D721Med (cell line): ENCODE measurements around the gene TMEM132C.

Source experiments
- DNase-seq: peaks from one replicate; pipeline ENCODE4 v3.0.0; 2011; ENCODE audit warnings: low spot score; ENCODE audit not compliant: insufficient read length
- FAIRE-seq: peaks from 2 replicates; lab custom pipeline; 2011; peaks lifted over from hg19 to GRCh38; lab: Jason Lieb, UNC
- TF ChIP-seq, protein P1 (sequence below): IDR thresholded peaks from 2 replicates; pipeline ENCODE4 v1.5.1; 2012; ENCODE audit warnings: mild to moderate bottlenecking, control low read depth; ENCODE audit not compliant: insufficient read depth; ENCODE audit errors: missing control alignments

TMEM132C gene

DNA sequence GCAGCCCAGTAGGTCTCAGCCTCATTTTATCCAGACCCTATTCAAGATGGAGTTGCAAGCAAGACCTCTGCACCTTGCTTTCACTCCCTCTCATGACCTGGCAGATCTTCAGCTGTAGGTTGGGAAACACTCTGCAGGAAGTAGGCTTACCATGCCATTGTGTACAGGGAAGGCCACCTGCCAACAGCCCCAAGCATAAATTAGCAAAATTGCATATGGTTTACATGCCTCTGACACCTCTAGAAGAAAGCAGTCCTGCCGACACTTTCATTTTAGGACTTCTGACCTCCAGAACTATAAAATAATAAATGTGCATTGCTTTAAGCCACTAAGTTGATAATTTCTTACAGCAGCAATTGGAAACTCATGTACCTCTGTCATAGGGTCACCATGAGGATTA is 459.9 kb downstream of the TMEM132C start:
- TF ChIP-seq, protein P1, sequence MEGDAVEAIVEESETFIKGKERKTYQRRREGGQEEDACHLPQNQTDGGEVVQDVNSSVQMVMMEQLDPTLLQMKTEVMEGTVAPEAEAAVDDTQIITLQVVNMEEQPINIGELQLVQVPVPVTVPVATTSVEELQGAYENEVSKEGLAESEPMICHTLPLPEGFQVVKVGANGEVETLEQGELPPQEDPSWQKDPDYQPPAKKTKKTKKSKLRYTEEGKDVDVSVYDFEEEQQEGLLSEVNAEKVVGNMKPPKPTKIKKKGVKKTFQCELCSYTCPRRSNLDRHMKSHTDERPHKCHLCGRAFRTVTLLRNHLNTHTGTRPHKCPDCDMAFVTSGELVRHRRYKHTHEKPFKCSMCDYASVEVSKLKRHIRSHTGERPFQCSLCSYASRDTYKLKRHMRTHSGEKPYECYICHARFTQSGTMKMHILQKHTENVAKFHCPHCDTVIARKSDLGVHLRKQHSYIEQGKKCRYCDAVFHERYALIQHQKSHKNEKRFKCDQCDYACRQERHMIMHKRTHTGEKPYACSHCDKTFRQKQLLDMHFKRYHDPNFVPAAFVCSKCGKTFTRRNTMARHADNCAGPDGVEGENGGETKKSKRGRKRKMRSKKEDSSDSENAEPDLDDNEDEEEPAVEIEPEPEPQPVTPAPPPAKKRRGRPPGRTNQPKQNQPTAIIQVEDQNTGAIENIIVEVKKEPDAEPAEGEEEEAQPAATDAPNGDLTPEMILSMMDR, result no peak
- DNase-seq (no peak), FAIRE-seq (no peak)

DNA sequence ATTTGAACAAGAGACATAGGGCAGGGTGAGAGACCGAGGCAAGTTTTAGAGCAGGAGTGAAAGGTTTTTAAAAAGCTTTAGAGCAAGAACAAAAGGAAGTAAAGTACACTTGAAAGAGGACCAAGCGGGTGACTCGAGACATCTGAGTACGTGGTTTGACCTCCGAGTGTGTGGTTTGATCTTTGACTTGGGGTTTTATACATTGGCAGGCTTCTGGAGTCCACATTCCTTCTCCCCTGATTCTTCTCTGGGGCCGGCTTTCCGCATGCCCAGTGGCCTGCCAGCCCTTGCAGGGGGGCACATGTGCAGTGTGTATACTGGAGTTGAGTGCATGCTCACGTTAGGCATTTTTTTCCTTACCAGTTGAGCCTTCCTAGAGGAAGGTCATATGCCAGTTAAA is 460.5 kb downstream of the TMEM132C start:
- DNase-seq (no peak), FAIRE-seq (no peak)
- TF ChIP-seq, protein P1, result no peak

DNA sequence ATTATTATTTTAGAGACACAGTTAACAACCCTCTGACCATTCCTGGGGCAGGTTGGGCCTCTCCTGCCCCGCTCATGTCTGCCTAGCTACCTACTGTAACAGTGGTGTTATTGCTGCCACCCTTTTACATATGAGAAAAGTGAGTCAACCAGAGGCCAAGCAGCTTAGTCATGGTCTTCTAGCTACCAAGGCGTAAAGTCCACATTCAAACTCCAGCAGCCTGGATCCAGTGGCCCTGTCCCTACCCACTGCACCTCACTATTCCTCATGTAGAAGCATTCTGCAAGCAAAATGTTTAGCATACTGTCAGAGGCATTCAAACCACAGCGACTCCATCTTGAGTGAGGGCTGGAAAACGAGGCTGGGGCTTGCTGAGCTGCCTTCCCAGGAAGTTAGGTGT is 461.0 kb downstream of the TMEM132C start:
- DNase-seq (no peak), FAIRE-seq (no peak)
- TF ChIP-seq, protein P1, result no peak

DNA sequence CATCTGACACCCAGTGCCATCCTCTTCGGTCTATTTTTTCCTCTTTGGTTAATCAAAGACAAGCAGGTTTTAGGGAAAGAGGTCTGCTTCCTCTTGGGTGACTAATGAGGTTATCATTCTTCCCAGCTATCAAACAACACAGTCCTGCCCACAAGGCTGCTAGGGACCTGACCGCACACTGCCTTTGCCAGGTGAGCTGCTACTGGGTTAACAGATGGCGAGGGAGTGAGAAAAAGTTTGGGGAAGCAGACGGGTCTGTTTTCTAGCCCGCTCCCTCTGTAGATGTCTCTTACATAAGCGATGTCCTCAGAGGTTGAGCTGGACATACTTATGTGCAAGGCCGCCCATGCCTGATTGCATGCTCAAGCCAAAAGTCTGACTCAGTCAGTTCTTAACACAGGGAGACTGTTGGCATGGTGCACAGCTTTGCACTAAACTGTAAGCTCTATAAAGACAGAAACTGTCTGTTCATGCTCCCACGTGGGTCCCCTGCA is 462.7 kb downstream of the TMEM132C start:
- FAIRE-seq (no peak), DNase-seq (no peak)
- TF ChIP-seq, protein P1, result no peak

DNA sequence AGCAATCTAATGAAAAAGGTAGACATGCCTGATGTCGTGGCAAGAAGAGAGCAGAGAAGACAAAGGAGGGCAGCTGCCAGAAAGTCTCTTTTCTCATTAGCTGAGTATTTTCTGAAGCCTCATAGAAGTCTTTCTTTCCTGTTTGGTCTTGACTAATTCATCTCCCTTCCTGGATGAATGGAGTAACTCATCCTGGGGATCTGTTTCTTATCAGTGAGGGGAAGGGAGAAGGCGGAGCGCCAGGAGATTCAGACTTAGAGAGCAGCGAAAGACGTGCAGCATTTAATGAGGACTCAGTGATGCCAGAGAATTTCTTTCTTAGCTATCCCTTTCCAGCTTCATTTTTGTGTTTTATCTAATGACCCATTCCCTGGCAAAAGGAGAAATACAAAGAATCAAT is 467.4 kb downstream of the TMEM132C start:
- no peak for DNase-seq
- FAIRE-seq, result no peak
- TF ChIP-seq, protein P1, result no peak

DNA sequence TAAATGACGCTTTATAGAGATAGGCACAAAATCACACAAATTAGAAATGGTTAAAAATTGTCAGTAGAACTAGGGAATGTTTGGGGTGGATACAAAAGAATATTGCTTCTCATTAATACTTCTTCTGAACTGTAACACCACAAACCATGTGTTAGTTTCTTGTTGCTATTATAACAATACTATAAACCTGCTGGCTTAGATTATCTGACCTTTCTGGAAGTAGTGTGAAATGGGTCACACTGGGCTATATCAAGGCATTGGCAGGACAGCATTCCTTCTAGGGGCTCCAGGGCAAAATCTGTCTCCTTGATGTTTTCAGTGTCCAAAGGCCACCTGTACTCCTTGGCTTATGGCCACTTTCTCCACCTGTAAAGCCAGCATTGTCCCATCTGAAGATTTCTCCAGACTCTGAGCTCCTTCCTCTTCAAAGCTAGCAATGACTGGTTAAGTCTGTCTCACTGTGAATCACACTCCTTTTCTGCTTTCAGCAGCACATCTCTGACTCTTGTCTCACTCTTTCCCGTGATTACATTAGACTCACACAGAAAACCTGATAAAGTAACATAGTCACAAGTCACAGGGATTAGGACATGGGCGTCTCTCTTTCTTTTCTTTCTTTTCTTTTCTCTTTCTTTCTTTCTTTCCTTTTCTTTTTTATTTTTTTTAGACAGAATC is 470.5 kb downstream of the TMEM132C start:
- DNase-seq (no peak), FAIRE-seq (no peak)
- TF ChIP-seq, protein P1, result no peak

DNA sequence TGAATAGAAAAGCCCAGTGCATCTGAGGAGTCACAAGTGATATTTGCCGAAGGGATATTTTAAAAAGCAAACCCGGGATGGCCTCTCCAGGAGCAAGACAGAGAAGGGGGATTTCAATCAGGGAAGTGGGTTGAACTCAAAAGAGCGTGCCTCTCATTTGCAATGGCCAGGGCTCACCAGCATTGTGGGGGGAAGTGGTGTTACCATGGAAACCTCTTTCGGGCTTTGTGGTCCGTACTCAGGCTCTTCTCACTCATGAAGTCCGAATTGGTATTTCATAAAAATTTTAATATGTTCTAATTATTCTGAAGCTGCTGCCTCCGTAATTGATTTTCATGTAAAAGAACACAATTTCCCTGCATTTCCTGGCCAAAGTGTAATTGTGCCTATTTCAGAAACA is 476.9 kb downstream of the TMEM132C start:
- FAIRE-seq (no peak), DNase-seq (no peak)
- TF ChIP-seq, protein P1, result no peak
